Measurements from ENCODE around the gene VN1R5. TPM values are rescaled to one million over a fixed set of nuclear protein-coding genes. Genes with fewer than 3 reads are reported as not detected.

VN1R5 gene
- total and polyA plus RNA-seq, 2 of the 4 experiments (the other 2 are of a cell fraction): not detected

- TF ChIP-seq, protein P1, sequence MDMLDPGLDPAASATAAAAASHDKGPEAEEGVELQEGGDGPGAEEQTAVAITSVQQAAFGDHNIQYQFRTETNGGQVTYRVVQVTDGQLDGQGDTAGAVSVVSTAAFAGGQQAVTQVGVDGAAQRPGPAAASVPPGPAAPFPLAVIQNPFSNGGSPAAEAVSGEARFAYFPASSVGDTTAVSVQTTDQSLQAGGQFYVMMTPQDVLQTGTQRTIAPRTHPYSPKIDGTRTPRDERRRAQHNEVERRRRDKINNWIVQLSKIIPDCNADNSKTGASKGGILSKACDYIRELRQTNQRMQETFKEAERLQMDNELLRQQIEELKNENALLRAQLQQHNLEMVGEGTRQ (IDR thresholded peaks at IDR 0.05; ENCODE audit: low read depth, low read length): no peak
- no peak for TF ChIP-seq RFX5 (IDR thresholded peaks at IDR 0.05; ENCODE audit: low read depth, low read length)
Observed at GRCh38 chr1:247298701-247299100, 42.8 kb downstream of the VN1R5 start (continued).

- Histone ChIP-seq H2AFZ (replicated peaks; ENCODE audit: low read length, poor library complexity) (no peak overlapping the region), H3K9ac (ENCODE audit: low read depth, low read length) (no peak overlapping the region), H2BK15ac (ENCODE audit: low read depth, low read length) (no peak overlapping the region), H2BK20ac (ENCODE audit: low read depth, low read length) (no peak overlapping the region), H2BK5ac (ENCODE audit: low read depth, low read length, poor library complexity, severe bottlenecking) (no peak overlapping the region), H4K5ac (ENCODE audit: low read depth, low read length) (no peak overlapping the region), H3K56ac (ENCODE audit: extremely low read depth, insufficient read depth, low read length) (no peak overlapping the region), H3K4me2 (ENCODE audit: low read depth, low read length) (no peak overlapping the region), H3K4me3 (ENCODE audit: insufficient read depth, low read depth, low read length) (no peak overlapping the region), H2BK120ac (ENCODE audit: low read depth, low read length) (no peak overlapping the region), H3K23ac (ENCODE audit: low read depth, low read length) (no peak overlapping the region), H4K8ac (ENCODE audit: low read depth in 2 of 2, low read length in 2 of 2) (no peak overlapping the region), H3K4me1 (ENCODE audit: control insufficient read depth, insufficient read depth, low read length) (peaks cover 3% of the 10 kb centered on the region), H3K27ac (ENCODE audit: insufficient read depth, low read length) (no peak overlapping the region), H2AK9ac (replicated peaks; ENCODE audit: low read depth, low read length, poor library complexity) (no peak overlapping the region), H3K9me3 (ENCODE audit: control insufficient read depth, insufficient read depth, low read length) (no peaks in the 10 kb centered on the region), H3K79me1 (ENCODE audit: low read depth in 1 of 2, low read length in 2 of 2) (no peaks in the 10 kb centered on the region), H3K14ac (replicated peaks; ENCODE audit: low read depth, low read length) (no peak overlapping the region), H3K27me3 (ENCODE audit: control insufficient read depth, insufficient read depth, low read length) (no peaks in the 10 kb centered on the region), H4K91ac (ENCODE audit: insufficient read depth, low read depth, low read length) (no peak overlapping the region), H3K4ac (ENCODE audit: low read depth, low read length) (no peak overlapping the region), H3K9me1 (ENCODE audit: insufficient read depth, low read length) (peaks cover 5% of the 10 kb centered on the region; the same call in 1 of the 2 replicates), H4K20me1 (ENCODE audit: insufficient read depth, low read length) (no peaks in the 10 kb centered on the region), H2AK5ac (ENCODE audit: low read depth, low read length) (no peak overlapping the region), H3K36me3 (ENCODE audit: control insufficient read depth, insufficient read depth, low read length) (peaks cover 56% of the 10 kb centered on the region), H3K18ac (ENCODE audit: low read depth, low read length) (no peak overlapping the region)
- ATAC-seq (ENCODE audit: low read depth) (no peak), DNase-seq (no peak)
- 93% methylated on average over 2 of the region's 12 CpGs; no CpG with 5 or more reads in 1 of the 2 experiments for WGBS, 2 experiments (ENCODE audit: extremely low coverage in 2 of 2, insufficient read length in 1 of 2)
- in situ Hi-C loops (cut with MboI; ENCODE audit: low sequenced_read_pairs): no loop called here
- no TSS peak for BruUV-seq (replicated peaks)
- POLR2A ChIA-PET (ENCODE audit: unreplicated experiment): no interaction called here
- intact Hi-C loops (cut with micrococcal nuclease): loop anchor here (10.0 kb wide), 1 partner anchor 195 kb away; the partner anchor contains the start of gene ZNF669
- TF ChIP-seq MAFK (IDR thresholded peaks at IDR 0.05; ENCODE audit: low read depth, low read length): no peak
- TF ChIP-seq CEBPB (IDR thresholded peaks at IDR 0.05; ENCODE audit: low read depth, low read length): no peak
- TF ChIP-seq RFX5 (IDR thresholded peaks at IDR 0.05; ENCODE audit: low read depth, low read length): no peak
- no peak for TF ChIP-seq NFE2L2 (IDR thresholded peaks at IDR 0.05; ENCODE audit: low read depth, low read length)
- TF ChIP-seq FOS (IDR thresholded peaks at IDR 0.05; ENCODE audit: low read depth, low read length): no peak
- no peak for TF ChIP-seq RAD21 (IDR thresholded peaks at IDR 0.05; ENCODE audit: low read length)
- TF ChIP-seq SMC3 (IDR thresholded peaks at IDR 0.05; ENCODE audit: low read depth, low read length): no peak
- dilution Hi-C loops (cut with HindIII; ENCODE audit: low sequenced_read_pairs, unreplicated experiment): no loop called here
- CTCF ChIA-PET: no interaction called here
Observed at GRCh38 chr1:247299723-247300381, 44.0 kb downstream of the VN1R5 start.
